Gastroesophageal sphincter (tissue), 3 donors: ENCODE measurements around the gene PPCDC.

Experiments used
- POLR2A ChIP-seq, 2 donors: fragments of 450-650 bp; IDR thresholded peaks; one replicate each; pipeline ENCODE4 v1.6.1; 2017; ENCODE audit warnings: antibody characterized with exemption in 2 of 2, mild to moderate bottlenecking in 2 of 2, moderate library complexity in 1 of 2
- POLR2AphosphoS5 ChIP-seq: sonication (generic); formaldehyde crosslinking; IDR thresholded peaks from one replicate; pipeline ENCODE4 v1.6.1; 2017; ENCODE audit warnings: antibody characterized with exemption
- TF ChIP-seq, protein P1 (sequence below), 4 experiments: fragments of 200-600 bp in 2 of 4; fragments of 450-650 bp in 2 of 4; sonication (generic) in 1 of 4; IDR thresholded peaks; one replicate each; pipeline ENCODE4 v1.5.1; 2017 to 2019; ENCODE audit warnings: antibody characterized with exemption in 4 of 4, mild to moderate bottlenecking in 2 of 4, moderate library complexity in 2 of 4

DNA sequence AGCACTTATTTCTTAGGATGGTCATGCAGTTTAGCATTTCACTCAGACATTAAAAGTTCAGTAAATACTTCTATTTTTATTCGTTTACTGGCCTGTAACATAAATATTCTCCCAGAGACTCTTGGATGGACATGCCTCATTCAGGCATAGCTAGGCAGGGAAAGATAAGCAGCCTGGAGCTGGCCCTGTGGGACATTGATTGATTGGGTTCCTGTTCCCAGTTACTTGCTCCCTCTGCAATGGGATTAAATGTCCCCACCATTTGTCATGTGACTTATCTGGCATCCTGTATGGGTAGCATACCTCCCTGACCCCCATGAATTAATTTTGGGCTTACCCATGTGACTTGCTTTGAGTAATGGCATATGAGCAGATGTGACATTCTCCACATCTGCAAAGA, 30.8 kb upstream of the PPCDC start:
- TF ChIP-seq POLR2AphosphoS5 (no peak), POLR2A (IDR thresholded peaks at IDR 0.05) (no peak)
- TF ChIP-seq, protein P1, sequence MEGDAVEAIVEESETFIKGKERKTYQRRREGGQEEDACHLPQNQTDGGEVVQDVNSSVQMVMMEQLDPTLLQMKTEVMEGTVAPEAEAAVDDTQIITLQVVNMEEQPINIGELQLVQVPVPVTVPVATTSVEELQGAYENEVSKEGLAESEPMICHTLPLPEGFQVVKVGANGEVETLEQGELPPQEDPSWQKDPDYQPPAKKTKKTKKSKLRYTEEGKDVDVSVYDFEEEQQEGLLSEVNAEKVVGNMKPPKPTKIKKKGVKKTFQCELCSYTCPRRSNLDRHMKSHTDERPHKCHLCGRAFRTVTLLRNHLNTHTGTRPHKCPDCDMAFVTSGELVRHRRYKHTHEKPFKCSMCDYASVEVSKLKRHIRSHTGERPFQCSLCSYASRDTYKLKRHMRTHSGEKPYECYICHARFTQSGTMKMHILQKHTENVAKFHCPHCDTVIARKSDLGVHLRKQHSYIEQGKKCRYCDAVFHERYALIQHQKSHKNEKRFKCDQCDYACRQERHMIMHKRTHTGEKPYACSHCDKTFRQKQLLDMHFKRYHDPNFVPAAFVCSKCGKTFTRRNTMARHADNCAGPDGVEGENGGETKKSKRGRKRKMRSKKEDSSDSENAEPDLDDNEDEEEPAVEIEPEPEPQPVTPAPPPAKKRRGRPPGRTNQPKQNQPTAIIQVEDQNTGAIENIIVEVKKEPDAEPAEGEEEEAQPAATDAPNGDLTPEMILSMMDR (IDR thresholded peaks at IDR 0.05) = no peak
